ENCODE data around the gene NTN5. TPM values are rescaled to one million over a fixed set of nuclear protein-coding genes. Genes with fewer than 3 reads are reported as not detected.
"Not testable (repeated sequence)": the region's sequence is repeated elsewhere in the genome, so short reads cannot be mapped to it uniquely, and the experiment has no call there.

The NTN5 gene
- total RNA-seq, 4 donors from 2014 or later, result 0.64 to 2.2 (median 1.3) TPM

DNA sequence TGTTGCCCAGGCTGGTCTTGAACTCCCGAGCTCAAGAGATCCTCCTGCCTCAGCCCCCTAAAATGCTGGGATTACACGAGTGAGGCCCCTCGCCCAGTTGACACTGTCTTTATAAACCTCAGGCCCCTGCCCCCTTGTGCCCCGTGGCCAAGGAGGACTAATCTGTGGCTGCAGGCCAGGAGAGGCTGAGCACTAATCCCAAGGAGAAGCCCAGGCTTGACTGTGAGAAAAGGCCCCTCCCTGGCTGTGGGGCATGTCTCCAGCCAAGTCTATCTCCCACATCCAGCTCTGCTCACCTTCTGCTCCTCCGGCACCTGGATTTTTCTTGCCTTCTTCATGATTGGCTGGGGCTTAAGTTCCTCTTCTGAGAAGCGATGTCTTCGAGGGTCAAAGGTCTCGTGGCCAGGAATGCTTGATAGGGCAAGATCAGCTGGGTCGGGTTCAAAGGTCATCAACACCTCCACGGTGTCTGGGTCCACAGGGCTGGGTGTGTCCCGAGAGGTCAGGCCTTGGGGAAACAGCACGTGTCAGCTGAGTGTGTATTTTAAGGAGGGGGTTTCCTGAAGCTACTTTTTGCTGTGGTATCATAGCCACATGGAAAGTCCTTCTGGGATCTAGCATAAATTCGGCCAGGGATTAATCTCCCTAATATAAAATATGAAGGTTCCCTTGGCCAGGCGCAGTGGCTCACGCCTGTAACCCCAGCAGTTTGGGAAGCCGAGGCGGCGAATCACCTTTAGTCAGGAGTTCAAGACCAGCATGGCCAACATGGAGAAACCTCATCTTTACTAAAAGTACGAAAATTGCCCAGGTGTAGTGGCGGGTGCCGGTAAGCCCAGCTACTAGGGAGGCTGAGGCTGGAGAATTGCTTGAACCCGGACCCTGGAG lies 39.4 kb downstream of the NTN5 start:
- TF ChIP-seq, protein P1, sequence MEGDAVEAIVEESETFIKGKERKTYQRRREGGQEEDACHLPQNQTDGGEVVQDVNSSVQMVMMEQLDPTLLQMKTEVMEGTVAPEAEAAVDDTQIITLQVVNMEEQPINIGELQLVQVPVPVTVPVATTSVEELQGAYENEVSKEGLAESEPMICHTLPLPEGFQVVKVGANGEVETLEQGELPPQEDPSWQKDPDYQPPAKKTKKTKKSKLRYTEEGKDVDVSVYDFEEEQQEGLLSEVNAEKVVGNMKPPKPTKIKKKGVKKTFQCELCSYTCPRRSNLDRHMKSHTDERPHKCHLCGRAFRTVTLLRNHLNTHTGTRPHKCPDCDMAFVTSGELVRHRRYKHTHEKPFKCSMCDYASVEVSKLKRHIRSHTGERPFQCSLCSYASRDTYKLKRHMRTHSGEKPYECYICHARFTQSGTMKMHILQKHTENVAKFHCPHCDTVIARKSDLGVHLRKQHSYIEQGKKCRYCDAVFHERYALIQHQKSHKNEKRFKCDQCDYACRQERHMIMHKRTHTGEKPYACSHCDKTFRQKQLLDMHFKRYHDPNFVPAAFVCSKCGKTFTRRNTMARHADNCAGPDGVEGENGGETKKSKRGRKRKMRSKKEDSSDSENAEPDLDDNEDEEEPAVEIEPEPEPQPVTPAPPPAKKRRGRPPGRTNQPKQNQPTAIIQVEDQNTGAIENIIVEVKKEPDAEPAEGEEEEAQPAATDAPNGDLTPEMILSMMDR (IDR thresholded peaks at IDR 0.05), result no peak
- TF ChIP-seq EP300 (IDR thresholded peaks at IDR 0.05) (no peak), POLR2AphosphoS5 (IDR thresholded peaks at IDR 0.05) (no peak), POLR2A (IDR thresholded peaks at IDR 0.05) (no peak)
- peak overlapping the region; percentile 82 for H3K4me3 ChIP-seq
- peaks cover 72% of the 10 kb centered on the region for H3K4me1 ChIP-seq
- no peaks in the 10 kb centered on the region for H3K27me3 ChIP-seq
- H3K36me3 ChIP-seq, result peaks cover 11% of the 10 kb centered on the region
- DNase-seq (ENCODE audit: low spot score in 2 of 2), result peak in 1 of 2 donors; percentile 72
- H3K9me3 ChIP-seq, result no peaks in the 10 kb centered on the region
- peak overlapping the region; percentile 94 for H3K27ac ChIP-seq
- 62% methylated on average over 21 of the region's 22 CpGs for WGBS

DNA sequence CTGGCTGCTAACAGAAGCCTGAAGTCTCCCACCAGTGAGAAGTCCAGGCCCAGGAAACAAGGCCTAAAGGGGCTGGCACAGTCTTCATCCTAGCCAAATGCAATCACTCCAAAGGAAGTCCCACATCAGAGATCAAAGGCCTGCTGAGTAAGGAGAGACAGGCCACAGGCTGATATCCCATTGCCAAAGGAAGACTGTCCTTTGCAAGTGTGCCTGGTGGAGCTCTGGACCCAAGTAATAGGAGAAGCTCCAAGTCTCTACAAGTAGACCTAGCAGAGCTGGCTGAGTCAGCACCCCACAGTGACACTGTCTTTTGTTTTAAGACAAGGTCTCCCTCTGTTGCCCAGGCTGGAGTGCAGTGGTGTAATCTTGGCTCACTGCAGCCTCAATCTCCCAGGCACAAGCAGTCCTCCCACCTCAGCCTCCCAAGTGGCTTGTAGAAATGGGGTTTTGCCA lies 40.1 kb downstream of the NTN5 start:
- Histone ChIP-seq H3K27ac (peak overlapping the region; percentile 94), H3K4me3 (no peak overlapping the region), H3K9me3 (no peaks in the 10 kb centered on the region), H3K4me1 (peaks cover 70% of the 10 kb centered on the region), H3K27me3 (no peaks in the 10 kb centered on the region), H3K36me3 (peaks cover 11% of the 10 kb centered on the region)
- TF ChIP-seq EP300 (IDR thresholded peaks at IDR 0.05) (no peak), POLR2AphosphoS5 (IDR thresholded peaks at IDR 0.05) (no peak), POLR2A (IDR thresholded peaks at IDR 0.05) (no peak)
- TF ChIP-seq, protein P1 (IDR thresholded peaks at IDR 0.05), result no peak
- DNase-seq (ENCODE audit: low spot score in 2 of 2), result no peak

DNA sequence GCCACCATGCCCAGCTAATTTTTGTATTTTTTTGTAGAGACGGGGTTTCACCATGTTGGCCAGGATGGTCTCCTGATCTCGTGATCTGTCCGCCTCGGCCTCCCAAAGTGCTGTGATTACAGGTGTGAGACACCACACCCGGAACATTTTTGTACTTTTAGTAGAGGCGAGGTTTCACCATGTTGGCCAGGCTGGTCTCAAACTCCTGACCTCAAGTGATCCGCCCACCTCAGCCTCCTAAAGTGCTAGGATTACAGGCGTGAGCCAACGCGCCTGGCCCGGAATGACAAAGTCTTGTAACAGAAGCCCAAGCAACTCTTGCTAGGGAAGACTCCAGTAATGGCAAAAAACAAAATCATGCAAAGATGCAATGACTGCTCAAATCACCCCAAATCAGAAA lies 40.5 kb downstream of the NTN5 start:
- not testable (repeated sequence) for H3K4me3 ChIP-seq, H3K9me3 ChIP-seq, H3K27me3 ChIP-seq
- Histone ChIP-seq H3K27ac (peak overlapping the region; percentile 94), H3K36me3 (peaks cover 11% of the 10 kb centered on the region), H3K4me1 (peaks cover 70% of the 10 kb centered on the region)
- WGBS, result 69% methylated on average over 11 of the region's 11 CpGs
- DNase-seq (ENCODE audit: low spot score in 2 of 2), result peak in 1 of 2 donors; percentile 49

DNA sequence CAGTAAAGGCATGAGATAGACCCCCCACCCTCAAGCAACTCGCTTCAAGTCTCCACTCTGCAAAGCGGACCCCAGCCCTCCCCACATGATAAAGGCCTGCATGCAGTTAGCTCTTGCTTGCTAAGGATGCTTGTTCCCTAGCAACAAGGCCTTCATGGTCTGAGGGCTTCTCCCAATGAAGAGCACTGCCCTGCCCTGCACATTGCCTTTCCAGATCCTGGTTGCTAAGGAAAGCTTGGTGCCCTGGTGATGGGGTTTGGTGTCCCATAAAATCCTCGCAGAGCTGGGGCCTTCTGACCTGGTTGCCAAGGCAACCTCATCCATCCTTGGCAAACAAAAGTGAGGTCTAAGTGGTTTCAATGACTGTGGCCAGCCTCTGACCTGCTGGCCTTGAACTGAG lies 41.6 kb downstream of the NTN5 start:
- peak overlapping the region; percentile 46 for H3K27ac ChIP-seq
- 47% methylated on average over 3 of the region's 3 CpGs for WGBS

DNA sequence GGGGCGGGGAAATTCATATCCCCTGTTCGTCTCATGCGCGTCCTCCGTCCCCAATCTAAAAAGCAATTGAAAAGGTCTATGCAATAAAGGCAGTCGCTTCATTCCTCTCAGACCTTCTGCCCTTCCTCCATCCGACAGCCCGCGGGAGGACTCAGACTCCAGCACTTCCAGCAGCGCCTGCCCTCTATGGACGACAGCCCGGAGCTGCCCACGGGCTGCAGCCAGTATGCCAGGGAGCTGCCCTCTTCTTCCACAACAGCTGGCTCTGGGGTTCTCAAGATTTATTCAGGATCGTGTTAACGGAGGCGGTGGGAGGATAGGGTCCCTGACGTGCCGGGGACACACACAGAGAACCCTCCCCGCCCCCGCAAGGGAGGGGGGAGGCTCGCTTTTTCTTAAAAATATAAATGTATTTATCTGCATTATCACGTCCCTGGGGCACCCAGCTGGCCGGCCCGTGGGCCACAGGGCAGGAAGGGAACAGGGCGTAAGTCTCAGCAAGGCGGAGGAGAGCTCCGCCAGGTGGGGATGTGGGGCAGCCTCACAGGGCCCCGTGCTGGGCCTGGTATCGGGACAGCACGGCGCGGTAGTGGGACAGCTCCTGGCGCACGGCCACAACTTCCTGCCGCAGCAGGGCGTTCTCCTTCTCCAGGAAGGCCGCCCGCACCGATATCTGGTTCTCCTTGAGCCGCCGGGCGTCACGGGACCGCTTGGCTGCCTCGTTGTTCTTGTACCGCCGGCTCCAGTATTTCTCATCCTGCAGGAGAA lies 42.3 kb downstream of the NTN5 start:
- Histone ChIP-seq H3K27ac (peak overlapping the region; percentile 46), H3K4me1 (peaks cover 61% of the 10 kb centered on the region), H3K27me3 (no peaks in the 10 kb centered on the region), H3K36me3 (peaks cover 17% of the 10 kb centered on the region), H3K9me3 (no peaks in the 10 kb centered on the region), H3K4me3 (no peak overlapping the region)
- peak in 1 of 2 donors; percentile 75 for DNase-seq (ENCODE audit: low spot score in 2 of 2)
- TF ChIP-seq POLR2AphosphoS5 (IDR thresholded peaks at IDR 0.05), result no peak
- no peak for TF ChIP-seq POLR2A (IDR thresholded peaks at IDR 0.05)
- no peak for TF ChIP-seq EP300 (IDR thresholded peaks at IDR 0.05)
- TF ChIP-seq, protein P1 (IDR thresholded peaks at IDR 0.05), result no peak
- WGBS, result 25% methylated on average over 46 of the region's 47 CpGs

More for the DNA sequence above, 41.6 kb downstream of the NTN5 start:
- Histone ChIP-seq H3K36me3 (peaks cover 11% of the 10 kb centered on the region), H3K4me1 (peaks cover 61% of the 10 kb centered on the region), H3K27me3 (no peaks in the 10 kb centered on the region), H3K9me3 (no peaks in the 10 kb centered on the region), H3K4me3 (no peak overlapping the region)
- no peak for TF ChIP-seq EP300 (IDR thresholded peaks at IDR 0.05)
- no peak for TF ChIP-seq POLR2AphosphoS5 (IDR thresholded peaks at IDR 0.05)
- no peak for TF ChIP-seq POLR2A (IDR thresholded peaks at IDR 0.05)
- TF ChIP-seq, protein P1 (IDR thresholded peaks at IDR 0.05), result no peak
- peak in 1 of 2 donors; percentile 56 for DNase-seq (ENCODE audit: low spot score in 2 of 2)

All from suprapubic skin (tissue), 4 donors.